SKM-1 treated with dmso at 0.1 percent for 144 hours (cell line): ENCODE data around the gene RAPGEF5.

ENCODE experiments used
- DNase-seq: peaks from one replicate; lab custom pipeline; 2025; ENCODE audit not compliant: unreplicated experiment; lab: John Stamatoyannopoulos, UW

RAPGEF5 gene

DNA sequence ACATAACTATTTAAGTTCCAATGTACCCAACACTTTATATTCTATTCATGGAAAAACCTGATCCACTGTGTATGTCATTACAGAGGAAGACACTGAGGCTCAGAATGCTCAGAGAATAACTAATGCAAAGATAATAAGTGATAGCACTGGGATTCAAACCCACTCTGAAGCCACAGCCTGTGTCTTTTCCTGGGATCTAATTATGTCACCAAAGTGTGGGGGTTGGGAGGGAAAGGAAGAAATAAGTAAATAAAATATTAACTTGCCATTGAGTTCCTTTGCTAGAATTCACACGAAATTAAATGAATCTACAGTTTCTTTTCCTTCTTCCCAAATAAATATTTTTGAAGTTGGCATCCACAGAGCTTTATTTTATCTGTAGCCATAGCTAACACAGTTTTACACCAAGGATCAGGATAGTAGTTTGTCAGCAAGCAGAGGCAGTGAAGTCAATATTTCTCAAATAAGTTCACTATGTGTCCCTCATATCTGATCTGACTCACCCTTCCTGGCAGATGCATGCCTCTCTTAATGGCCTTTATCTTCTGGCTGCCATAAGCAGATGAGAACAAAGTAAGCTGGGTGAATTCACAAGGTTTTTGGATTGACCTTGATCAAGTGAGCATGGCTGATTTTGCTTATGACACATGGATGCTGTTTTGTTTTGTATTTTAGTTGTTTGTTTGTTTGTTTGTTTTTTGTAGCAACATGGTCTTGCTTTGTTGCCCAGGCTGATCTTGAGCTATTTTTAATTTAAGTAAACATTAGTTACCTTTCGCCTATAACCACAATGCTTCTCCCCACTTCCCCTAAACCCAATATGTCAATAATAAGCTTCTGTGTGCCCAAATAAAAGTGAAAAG, 6.3 kb downstream of the RAPGEF5 start:
- DNase-seq = no peak

DNA sequence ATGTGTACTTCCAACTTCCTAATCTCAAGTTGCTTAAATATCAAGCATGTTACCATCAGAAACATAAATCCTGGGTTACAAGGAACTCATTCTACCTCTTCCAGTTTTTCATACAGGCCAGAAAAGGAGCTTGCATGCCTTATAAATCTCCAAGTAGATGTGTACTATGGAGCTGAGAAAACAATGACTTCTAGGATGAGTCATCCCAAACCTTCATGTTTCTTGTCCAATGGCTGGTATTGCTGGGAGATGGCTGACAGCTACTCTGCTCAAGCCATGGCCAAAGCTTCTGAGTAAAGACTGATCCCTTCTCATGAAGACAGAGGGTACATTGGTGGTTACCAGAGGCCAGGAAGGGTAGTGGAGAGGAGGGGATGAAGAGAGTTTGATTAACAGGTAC, 8.6 kb downstream of the RAPGEF5 start:
- DNase-seq = no peak

DNA sequence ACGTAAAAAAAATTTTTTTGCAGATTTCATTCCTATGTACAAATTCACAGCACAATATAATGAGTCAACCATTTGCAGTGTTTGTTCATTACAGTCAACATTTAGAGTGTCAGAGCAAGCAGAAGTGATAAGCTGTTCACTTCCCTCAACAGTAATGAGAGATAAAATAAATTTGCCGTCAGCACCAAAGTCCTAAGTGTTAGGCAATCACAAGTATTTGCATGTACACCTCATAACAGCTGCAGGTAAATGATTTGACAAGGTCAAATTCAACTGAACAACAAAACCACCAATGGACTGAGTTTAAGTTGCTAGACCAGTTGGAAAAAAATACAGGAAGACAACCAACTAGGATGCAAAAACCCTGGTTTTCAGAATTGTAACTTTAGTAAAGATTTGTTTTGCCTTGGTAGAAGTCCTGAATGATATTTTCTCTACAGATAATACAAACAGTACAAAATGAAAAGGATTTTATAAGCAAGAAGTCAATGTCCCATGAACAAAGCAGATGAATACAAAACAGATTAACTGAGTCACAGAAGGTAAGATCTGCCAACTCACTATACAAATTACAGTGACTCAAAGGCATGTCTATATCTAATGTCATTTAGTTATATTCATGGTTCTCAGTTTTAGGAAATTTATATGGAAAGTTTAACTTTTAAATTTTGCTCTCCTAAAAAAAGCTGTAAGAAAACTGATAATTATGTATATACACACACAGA, 10.4 kb downstream of the RAPGEF5 start:
- no peak for DNase-seq

DNA sequence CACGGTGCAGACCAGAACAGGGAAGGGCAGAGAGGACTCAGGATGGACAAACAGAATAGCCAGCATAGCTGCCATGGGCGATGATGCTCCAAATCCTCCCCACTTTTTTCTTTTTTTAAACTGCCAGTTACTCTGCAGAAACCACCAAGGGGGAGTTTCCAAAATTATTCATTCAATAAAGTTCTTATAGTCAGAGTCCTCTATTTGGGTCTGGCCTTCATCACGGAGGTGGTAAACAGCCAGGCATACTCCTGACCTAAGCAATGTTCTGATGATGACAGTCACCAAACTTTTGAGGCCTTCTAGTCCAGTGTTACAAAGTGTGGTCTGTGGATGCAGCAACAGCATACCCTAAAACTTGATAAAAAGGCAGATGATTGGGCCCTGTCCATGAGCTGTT, 12.3 kb downstream of the RAPGEF5 start:
- DNase-seq = no peak

DNA sequence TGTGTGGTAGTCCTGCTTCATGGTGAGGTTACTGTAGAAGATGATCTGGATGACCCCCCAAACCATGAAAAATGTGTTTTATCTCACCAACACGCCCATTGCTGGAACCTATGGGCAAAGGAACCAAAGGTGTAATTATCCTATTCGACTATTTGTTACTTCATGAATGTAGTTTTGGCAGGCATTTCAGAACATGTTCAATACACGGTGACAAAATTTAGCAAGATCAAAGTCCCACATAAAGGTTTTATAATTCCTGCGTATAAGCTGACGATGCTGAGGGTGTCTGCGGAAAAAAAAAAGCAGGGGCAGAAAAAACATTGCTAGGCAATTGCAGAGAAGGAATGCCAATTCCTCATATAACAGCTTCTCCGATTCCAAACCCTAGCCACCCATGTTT, 13.3 kb downstream of the RAPGEF5 start:
- DNase-seq = no peak

DNA sequence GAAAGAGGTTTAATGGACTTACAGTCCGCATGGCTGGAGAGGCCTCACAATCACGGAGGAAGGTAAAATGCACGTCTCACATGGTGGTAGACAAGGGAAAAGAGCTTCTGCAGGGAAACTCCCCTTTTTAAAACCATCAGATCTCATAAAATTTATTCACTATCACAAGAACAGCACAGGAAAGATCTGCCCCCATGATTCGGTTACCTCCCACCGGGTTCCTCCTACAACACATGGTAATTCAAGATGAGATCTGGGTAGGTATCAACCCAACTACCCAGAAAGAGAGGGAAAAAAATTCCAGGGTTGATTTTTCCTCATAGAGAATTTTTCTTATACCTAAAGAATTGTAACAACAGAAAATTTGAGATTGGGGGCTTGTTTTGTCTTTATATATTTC, 13.9 kb downstream of the RAPGEF5 start:
- no peak for DNase-seq

DNA sequence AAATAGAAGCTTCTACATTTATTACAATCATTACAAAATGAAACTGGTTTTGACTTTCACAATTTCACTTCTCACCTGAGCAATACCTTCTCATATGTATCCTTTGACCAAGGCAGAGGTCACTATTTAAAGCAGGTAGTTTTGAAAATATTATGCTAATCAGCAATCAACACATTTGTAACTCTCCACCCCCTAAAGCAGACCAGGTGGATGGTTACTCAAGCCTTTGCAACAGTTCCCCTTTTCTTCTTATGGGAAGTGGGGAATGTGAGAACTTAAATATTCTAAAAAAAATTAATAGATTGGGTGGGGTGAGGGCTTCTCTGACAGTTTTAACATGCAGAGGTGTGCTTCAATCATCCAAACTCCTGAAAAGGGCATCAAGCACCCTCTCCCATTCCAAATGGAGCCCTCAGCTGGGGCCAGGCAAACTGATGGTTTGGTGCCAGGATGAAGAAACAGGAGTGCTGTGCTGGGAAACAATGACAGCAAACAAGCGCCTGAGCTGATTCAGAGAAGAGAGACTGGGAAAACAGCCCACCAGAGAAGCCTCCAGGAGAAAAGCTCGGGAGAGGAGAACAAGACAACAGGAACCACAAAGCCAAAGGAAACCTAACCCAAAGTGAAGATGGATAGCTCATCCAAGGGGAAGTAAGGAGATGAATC, 17.1 kb downstream of the RAPGEF5 start:
- DNase-seq = peak; percentile 3

DNA sequence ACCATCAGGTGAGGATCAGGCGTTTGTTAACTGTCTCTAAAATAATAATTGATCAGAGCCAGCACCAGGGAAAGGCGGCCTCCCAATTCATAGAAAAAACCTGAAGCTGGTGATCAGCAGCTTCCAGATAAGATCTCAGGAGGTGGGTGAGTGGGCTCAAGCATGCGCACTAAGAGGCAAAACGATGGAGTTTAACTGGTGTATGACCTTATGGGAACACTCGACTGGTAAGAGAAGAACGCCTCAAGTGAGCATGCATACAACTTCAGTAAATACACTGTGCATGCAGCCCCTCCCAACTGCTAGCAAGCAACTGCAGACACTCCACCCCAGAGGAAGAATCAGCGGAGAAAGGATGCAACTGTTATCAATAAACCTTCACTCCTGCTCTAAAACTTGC, 18.1 kb downstream of the RAPGEF5 start:
- no peak for DNase-seq

DNA sequence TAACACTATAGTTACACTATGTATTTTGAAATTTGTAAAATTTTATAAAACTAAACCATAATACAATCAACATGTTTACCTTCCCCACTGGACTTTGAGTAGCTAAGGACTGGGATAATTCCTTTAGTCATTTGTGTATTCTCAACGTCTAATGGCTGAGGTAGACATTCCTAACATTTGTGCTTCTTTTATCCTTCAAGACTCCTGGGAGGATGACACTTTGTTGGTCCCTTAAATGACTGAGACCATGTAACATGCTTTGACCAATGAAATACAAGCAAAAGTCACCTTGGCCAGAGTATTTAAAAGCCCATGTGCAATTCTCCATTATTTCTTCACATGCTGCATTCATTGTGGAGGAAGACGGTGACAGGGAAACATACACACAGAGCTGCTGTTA, 18.5 kb downstream of the RAPGEF5 start:
- DNase-seq = no peak

DNA sequence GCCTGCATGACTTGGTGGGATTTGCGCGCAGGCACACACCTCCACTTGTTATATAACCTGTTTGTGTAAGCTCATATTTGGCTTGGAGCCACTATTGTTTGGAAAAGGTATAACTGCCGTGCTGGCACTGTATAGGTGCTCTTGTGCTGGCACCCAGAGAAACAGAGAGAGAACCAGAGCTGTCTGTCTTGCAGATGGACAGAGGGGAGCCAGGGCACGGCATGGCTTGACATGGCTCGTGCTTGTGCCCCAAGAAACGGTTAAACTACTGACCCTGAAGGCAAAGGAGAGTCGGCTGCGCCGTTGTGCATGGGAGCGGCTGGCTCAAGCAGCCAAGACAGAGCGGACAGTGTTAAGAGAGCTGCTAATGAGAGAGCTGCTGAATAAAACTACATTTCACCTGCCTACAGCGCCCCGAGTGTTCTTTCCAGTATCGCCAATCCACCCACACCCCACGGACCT, 23.2 kb downstream of the RAPGEF5 start:
- DNase-seq = no peak

DNA sequence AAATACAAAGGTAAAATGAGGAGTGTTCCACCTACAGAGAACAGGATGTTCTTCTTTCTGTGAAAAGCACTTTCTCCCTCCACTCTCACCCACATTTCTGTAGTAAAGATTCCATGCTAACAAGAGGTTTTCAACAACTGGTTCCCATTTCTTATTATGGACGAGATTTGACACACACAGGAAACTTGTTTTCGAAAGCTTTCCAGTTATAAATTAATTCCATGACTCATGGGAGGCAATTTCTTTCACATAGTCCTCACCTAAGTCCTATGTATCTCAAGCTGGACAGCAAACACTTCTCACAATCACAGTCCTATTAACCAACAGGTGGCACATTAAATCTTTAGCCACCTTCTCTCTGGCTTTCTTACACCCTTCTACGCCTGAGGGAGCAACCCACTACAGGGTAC, 24.5 kb downstream of the RAPGEF5 start:
- DNase-seq = no peak

DNA sequence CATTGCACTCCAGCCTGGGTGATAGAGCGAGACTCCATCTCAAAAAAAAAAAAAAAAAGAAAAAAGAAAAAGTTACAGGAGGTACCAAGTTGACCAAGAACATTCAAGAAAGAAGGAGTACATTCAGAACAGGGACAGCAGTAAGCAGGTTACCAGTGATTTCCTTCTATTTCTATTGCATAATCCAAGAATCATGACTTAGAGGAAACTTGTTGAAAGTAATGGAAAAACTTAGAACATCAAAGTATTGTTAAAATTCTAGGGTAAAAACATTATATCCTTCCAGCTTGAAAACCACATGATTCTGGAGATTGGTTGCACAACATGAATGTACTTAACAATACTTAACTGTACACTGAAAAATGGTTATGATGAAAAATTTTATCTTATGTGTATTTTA, 25.2 kb downstream of the RAPGEF5 start:
- DNase-seq = no peak

DNA sequence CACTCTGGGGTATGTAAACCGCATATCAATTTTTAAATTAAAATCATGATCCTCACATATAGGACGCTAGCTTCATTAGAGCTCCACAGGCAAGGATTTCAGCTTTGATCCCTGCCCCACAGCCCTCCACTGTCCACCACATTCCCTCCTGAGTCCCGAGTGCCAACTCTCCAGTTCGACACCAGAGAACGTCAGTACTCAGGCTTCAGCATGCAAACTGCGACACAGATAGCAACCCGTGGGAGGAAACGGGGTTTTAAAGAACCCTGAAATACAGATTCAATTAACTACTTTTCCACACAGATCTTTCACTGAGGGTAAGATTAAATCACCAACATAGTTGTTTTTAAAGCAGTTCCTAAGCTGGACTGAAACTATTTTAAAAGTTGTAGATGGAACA, 26.1 kb downstream of the RAPGEF5 start:
- DNase-seq = no peak

DNA sequence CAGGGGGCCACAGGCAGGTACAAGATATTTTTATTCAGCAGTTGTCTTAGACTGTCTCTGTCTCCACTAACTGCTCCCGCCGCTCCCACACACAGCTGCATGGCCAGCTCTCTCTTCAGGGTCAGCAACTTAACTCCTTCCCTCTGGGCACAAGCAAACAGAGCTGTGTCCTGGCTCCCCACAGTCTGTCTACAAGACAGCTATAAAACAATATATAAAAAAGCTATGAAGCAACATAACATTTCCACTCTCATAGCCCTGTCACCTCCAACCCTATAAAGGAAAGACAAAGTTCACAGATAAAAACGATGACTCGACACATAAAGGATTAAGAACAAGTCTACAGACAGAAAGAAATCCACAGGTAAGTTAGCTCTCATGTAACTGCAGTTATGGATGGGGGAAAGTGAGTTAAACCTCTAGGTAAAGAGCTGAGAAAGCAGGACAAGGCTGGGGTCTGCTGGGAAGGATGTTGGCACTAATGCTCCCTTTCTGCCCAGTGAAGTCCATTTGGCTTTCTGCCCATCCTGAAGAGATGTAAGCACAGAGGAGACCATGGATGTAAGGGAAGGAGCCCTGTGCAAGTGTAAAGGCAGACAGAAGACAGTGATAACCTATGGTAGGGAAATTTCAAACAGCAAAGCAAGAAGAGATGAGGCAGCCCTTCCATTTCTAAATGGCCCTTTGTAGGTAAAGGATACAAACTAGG, 27.0 kb downstream of the RAPGEF5 start:
- no peak for DNase-seq

DNA sequence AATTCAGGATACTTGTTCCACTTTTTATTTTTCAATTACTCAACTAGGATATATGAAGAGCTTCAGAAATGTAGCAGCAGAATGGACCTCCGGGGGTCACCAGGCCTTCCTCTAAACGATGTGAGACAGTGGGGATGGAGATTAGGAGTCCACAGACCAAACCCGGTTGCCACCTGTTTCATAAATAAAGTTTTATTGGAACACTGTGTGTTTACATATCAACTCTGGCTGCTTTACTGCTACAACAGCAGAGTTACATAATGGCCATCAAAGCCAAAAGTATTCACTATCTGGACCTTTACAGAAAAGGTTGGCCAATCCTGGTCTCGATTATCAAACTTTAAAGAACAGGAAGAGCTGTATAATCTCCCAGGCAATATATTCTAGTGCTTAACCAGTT, 30.8 kb downstream of the RAPGEF5 start:
- DNase-seq = no peak

DNA sequence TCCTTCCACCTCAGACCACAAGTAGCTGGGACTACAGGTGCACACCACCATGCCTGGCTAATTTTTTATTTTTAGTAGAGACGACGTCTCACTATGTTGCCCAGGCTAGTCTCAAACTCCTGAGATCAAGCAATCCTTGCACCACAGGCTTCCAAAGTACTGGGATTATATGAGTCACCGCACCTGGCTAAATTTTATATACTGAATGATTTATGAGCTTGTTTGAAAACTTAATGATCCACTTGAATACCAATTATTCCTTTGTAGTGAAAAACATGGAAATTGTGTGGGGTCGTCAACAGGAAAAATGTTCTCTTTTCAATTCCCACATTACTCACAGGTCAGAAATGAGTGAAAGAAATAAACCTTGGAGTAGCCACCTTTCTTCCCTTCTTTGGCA, 31.3 kb downstream of the RAPGEF5 start:
- no peak for DNase-seq

DNA sequence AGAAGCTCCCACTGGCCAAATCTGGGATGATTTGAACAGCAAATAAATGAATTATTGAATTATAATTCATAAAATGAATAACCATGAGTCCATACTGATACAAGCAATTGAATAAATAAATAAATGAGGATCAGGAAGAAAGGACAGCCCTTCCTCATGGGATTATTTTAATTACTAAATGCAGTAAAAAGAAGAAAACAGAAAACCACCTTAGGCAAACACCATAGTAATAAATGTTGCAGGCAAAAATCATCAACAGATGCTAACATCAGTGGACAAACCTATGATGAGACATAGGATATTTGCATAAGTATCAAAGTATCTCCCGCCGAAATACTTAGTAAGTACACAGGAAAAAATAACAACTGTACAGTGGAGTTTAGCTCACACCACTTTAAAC, 33.2 kb downstream of the RAPGEF5 start:
- DNase-seq = no peak

DNA sequence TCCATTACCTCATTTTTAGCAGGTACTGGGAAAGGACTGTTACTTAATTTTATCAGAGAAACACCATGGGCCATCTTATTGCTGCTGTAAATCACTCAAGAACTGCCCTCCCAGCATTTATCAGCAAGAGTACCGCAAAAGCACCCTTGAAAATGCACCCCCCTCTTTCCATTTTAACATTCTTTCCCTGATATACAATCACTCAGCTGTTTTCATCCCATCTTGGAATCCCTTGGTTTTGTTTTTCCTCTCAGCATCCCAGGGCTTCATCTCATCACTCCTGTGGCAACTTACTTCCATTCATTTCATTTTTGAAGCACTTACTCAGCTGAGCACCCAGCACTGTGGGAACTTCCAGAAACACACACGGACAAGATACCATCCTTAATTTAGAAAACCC, 36.5 kb downstream of the RAPGEF5 start:
- DNase-seq = no peak

DNA sequence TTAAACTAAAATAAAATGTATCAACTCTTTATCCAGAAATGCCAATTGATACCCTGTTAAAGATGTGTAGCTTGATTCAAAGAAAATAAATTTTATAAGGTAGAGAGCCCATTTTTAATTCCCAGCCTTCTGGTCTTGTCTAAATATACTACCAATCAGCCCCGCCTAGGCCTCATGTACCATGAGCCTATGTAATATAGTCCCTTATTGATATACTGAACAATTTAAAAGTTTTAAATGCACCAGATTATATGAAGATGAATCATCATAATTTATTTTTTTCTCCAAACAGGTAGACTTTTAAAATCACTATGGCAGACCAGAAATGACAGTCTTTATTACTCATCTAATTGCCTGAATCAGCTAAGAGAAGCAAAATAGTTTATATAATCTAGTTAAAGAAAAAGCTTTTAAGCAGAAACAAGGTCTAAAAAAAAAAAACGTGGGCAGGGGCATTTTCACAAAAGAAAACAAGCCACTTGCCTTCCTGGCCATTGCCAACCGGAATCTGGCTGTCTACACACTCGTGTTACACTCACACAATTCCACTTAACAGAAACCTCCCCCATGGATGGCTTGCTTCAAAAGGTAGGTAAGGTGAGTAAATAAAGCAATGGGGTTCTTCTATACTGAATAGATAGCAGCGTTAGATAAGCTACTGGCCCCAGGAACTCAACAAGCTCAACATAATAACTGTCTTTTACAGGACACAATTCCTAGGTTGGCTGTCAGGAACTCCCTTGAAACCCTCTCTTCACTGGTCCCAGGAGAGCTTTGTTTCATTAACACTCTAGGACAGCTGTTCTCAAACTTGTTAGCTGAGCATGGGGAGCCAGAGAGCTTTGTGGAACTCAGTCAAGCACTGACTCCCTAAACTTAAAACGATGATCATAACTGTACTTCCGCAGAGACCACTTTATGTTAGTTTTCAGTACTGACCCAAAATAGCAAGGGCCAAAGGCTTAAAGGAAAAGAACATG, 37.2 kb downstream of the RAPGEF5 start:
- no peak for DNase-seq

DNA sequence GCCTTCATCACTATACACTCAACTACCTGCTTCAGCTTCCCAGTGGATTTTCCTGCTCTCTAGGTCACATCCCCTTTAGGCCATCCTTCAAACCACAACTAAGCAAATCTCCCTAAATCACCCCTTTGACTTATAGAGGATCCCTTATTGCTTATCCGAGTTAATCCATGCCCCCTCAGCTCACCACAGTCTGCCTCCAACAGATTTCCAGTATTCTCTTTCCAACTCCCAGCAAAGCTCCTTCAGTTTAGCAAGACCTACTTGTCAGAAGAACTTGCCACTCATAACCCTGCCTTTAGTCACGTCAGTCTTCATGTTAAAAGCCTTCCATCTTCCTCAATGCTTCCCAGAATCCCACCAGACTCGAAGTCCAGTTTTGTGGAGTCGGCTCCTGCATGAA, 38.6 kb downstream of the RAPGEF5 start:
- DNase-seq = no peak
